ENCODE results near the gene PRKD1. TPM values are rescaled to one million over a fixed set of nuclear protein-coding genes. Genes with fewer than 3 reads are reported as not detected.
"Not testable (repeated sequence)": the region's sequence is repeated elsewhere in the genome, so short reads cannot be mapped to it uniquely, and the experiment has no call there.

The PRKD1 gene
- total and polyA plus RNA-seq, 5 donors: 3.7 to 10.1 (median 7.5) TPM

DNA sequence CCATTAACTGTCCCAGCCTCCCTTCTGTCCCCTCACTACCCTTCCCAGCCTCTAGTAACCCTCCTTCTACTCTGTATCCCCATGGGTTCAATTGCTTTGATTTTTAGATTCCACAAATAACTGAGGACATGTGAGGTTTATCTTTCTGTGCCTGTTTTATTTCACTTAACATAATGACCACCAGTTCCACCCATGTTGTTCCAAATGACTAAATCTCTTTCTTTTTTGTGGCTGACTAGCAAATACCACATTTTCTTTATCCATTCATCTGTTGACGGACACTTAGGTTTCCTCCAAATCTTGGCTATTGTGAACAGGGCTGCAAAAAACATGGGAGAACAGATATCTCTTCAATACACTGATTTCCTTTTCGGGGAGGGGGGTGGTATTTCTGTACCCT is 65.7 kb downstream of the PRKD1 start:
- intact Hi-C loops (cut with DNase I): no loop called here
- ATAC-seq: no peak
- WGBS: 88% methylated on average over 2 of the region's 2 CpGs
- Histone ChIP-seq H3K4me1 (ENCODE audit: control insufficient read depth, insufficient read depth, low read length) (no peaks in the 10 kb centered on the region), H3K27ac (ENCODE audit: low read length) (no peak overlapping the region), H3K4me3 (ENCODE audit: low read length) (no peak overlapping the region), H3K27me3 (ENCODE audit: control insufficient read depth, insufficient read depth) (no peaks in the 10 kb centered on the region), H3K9me3 (ENCODE audit: control insufficient read depth, low read length) (no peaks in the 10 kb centered on the region)
- DNase-seq: no peak

DNA sequence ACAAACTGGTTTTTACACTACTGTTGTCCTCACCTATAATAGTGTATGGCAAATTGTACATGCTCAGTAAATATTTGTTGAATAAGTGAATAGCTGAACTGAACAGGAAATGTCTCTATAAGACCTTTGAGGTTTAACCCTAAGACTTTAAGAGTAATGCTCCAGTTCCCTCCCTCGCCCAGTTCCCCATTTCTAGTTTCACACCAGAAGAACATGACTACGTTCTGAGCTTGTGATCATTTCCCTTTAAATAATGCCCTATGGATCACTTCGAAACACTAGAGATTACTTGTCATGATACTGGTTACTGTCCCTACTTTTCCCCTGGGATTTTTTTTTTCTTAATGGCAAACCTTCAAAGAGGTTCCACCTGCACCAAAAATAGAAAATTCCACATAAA is 69.3 kb downstream of the PRKD1 start:
- no peak for DNase-seq
- Histone ChIP-seq H3K9me3 (ENCODE audit: control insufficient read depth, low read length) (no peaks in the 10 kb centered on the region), H3K4me1 (ENCODE audit: control insufficient read depth, insufficient read depth, low read length) (no peaks in the 10 kb centered on the region), H3K27me3 (ENCODE audit: control insufficient read depth, insufficient read depth) (no peaks in the 10 kb centered on the region), H3K4me3 (ENCODE audit: low read length) (no peak overlapping the region), H3K27ac (ENCODE audit: low read length) (no peak overlapping the region)
- 71% methylated on average over 3 of the region's 3 CpGs for WGBS
- no peak for ATAC-seq
- intact Hi-C loops (cut with DNase I): no loop called here

- ATAC-seq: no peak
- no peak overlapping the region for H3K4me3 ChIP-seq (ENCODE audit: low read length)
- H3K27ac ChIP-seq (ENCODE audit: low read length): no peak overlapping the region
- 81% methylated on average over 3 of the region's 3 CpGs for WGBS
- H3K9me3 ChIP-seq (ENCODE audit: control insufficient read depth, low read length): no peaks in the 10 kb centered on the region
- no peaks in the 10 kb centered on the region for H3K4me1 ChIP-seq (ENCODE audit: control insufficient read depth, insufficient read depth, low read length)
- intact Hi-C loops (cut with DNase I): no loop called here
- H3K27me3 ChIP-seq (ENCODE audit: control insufficient read depth, insufficient read depth): no peaks in the 10 kb centered on the region
- no peak for DNase-seq
Observed at GRCh38 chr14:29857551-29857950, 70.1 kb downstream of the PRKD1 start.

DNA sequence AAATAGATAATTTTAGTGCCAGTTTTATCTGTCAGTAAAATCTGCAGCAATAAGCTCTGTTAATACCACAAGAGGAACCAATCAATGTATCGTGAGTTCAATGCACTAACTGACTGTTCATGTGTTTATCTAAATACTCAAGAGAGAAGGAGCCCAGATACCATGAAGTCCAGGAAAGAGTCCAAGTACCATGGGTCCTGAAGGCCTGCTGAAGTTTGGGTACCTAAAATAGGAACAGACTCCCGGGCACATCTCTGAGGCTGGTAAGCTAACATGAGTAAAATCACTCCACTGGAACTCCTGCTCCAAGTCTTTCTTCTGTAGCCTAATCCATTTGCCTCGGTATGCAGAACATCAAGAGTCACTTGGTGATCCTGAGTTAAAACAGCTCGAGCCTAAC is 71.1 kb downstream of the PRKD1 start:
- no peaks in the 10 kb centered on the region for H3K9me3 ChIP-seq (ENCODE audit: control insufficient read depth, low read length)
- DNase-seq (no peak), ATAC-seq (no peak)
- no peaks in the 10 kb centered on the region for H3K27me3 ChIP-seq (ENCODE audit: control insufficient read depth, insufficient read depth)
- no peaks in the 10 kb centered on the region for H3K4me1 ChIP-seq (ENCODE audit: control insufficient read depth, insufficient read depth, low read length)
- no peak overlapping the region for H3K27ac ChIP-seq (ENCODE audit: low read length)
- intact Hi-C loops (cut with DNase I): no loop called here
- WGBS: 79% methylated on average over 4 of the region's 4 CpGs
- no peak overlapping the region for H3K4me3 ChIP-seq (ENCODE audit: low read length)

GRCh38 chr14:29853691-29854090 is 74.0 kb downstream of the PRKD1 start:
- H3K27ac ChIP-seq (ENCODE audit: low read length); H3K27me3 ChIP-seq (ENCODE audit: control insufficient read depth, insufficient read depth); ATAC-seq; H3K9me3 ChIP-seq (ENCODE audit: control insufficient read depth, low read length); H3K4me3 ChIP-seq (ENCODE audit: low read length); H3K4me1 ChIP-seq (ENCODE audit: control insufficient read depth, insufficient read depth, low read length); DNase-seq; intact Hi-C loops (cut with DNase I): not testable (repeated sequence)
- 96% methylated on average over 2 of the region's 2 CpGs for WGBS

DNA sequence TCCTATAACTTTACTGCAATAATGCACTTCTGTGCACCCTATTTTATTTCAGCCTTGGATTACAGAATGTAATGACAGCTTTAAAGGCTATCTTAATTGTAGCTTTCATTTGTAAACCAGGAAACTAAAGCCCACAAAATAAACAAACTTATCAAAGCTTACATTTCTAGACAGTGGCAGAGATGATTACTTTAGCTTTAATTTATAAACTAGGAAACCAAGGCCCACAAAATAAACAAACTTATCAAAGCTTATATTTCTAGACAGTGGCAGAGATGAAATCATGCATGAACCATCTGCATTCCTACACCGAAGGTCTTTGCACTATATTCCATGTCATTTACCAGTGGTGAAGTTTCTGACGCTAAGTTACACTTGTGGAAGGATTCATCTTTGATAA is 74.4 kb downstream of the PRKD1 start:
- 75% methylated on average over 2 of the region's 2 CpGs for WGBS
- intact Hi-C loops (cut with DNase I): no loop called here

DNA sequence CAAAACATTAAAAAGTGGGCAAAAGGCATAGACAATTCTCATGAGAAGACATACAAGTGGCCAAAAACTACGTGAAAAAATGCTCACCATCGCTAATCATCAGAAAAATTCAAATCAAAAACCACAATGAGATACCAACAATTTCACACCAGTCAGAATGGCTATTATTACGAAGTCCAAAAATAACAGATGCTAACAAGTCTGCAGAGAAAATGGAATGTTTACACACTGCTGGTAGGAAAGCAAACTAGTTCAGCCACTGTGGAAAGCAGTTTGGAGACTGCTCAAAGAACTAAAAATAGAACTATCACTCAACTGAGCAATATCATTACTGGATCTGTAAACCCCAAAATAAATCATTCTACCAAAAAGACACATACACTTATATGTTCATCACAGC is 76.2 kb downstream of the PRKD1 start:
- 62% methylated on average over 3 of the region's 3 CpGs for WGBS
- Histone ChIP-seq H3K4me1 (ENCODE audit: control insufficient read depth, insufficient read depth, low read length) (peaks cover 3% of the 10 kb centered on the region), H3K4me3 (ENCODE audit: low read length) (no peak overlapping the region), H3K27ac (ENCODE audit: low read length) (no peak overlapping the region), H3K9me3 (ENCODE audit: control insufficient read depth, low read length) (no peaks in the 10 kb centered on the region), H3K27me3 (ENCODE audit: control insufficient read depth, insufficient read depth) (no peaks in the 10 kb centered on the region)
- ATAC-seq: no peak
- DNase-seq: no peak
- intact Hi-C loops (cut with DNase I): no loop called here

More for the DNA sequence above, 74.4 kb downstream of the PRKD1 start:
- Histone ChIP-seq H3K4me1 (ENCODE audit: control insufficient read depth, insufficient read depth, low read length) (no peaks in the 10 kb centered on the region), H3K9me3 (ENCODE audit: control insufficient read depth, low read length) (no peaks in the 10 kb centered on the region), H3K27ac (ENCODE audit: low read length) (no peak overlapping the region), H3K27me3 (ENCODE audit: control insufficient read depth, insufficient read depth) (no peaks in the 10 kb centered on the region), H3K4me3 (ENCODE audit: low read length) (no peak overlapping the region)
- no peak for DNase-seq
- ATAC-seq: no peak

GRCh38 chr14:29847056-29847380 is 80.6 kb downstream of the PRKD1 start:
- Histone ChIP-seq H3K4me1 (ENCODE audit: control insufficient read depth, insufficient read depth, low read length) (peaks cover 3% of the 10 kb centered on the region), H3K4me3 (ENCODE audit: low read length) (no peak overlapping the region), H3K9me3 (ENCODE audit: control insufficient read depth, low read length) (no peaks in the 10 kb centered on the region), H3K27me3 (ENCODE audit: control insufficient read depth, insufficient read depth) (no peaks in the 10 kb centered on the region), H3K27ac (ENCODE audit: low read length) (no peak overlapping the region)
- ATAC-seq (no peak), DNase-seq (no peak)
- intact Hi-C loops (cut with DNase I): no loop called here

GRCh38 chr14:29846339-29847055 is 81.2 kb downstream of the PRKD1 start:
- H3K4me1 ChIP-seq (ENCODE audit: control insufficient read depth, insufficient read depth, low read length): peaks cover 3% of the 10 kb centered on the region
- no peak for DNase-seq
- intact Hi-C loops (cut with DNase I): no loop called here
- no peaks in the 10 kb centered on the region for H3K27me3 ChIP-seq (ENCODE audit: control insufficient read depth, insufficient read depth)
- H3K27ac ChIP-seq (ENCODE audit: low read length): no peak overlapping the region
- no peak for ATAC-seq
- H3K4me3 ChIP-seq (ENCODE audit: low read length): no peak overlapping the region
- no peaks in the 10 kb centered on the region for H3K9me3 ChIP-seq (ENCODE audit: control insufficient read depth, low read length)
- 61% methylated on average over 2 of the region's 2 CpGs for WGBS

DNA sequence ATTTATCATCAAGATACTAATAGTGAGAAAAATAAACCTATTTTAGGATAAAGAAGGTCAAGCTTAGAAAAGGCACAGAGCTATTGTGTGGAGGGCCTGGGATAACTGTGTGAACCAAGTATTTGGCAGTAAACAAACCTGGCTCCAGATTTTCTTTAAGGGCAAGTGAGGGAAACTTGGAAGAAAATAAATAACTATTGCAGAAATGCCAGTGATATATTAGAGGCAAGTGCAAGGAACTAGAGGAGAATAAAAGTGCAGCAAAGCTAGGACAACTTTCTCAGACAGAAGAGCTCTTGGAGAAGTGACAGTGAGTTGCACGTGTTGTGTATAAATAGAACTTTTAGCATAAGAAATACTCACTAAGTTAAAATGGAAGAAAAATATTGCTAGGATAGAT is 83.7 kb downstream of the PRKD1 start:
- Histone ChIP-seq H3K9me3 (ENCODE audit: control insufficient read depth, low read length) (peaks cover 5% of the 10 kb centered on the region), H3K4me3 (ENCODE audit: low read length) (no peak overlapping the region), H3K4me1 (ENCODE audit: control insufficient read depth, insufficient read depth, low read length) (peaks cover 3% of the 10 kb centered on the region), H3K27ac (ENCODE audit: low read length) (no peak overlapping the region), H3K27me3 (ENCODE audit: control insufficient read depth, insufficient read depth) (no peaks in the 10 kb centered on the region)
- intact Hi-C loops (cut with DNase I): no loop called here
- no peak for DNase-seq
- ATAC-seq: no peak
- WGBS: 55% methylated on average over 1 of the region's 1 CpG

DNA sequence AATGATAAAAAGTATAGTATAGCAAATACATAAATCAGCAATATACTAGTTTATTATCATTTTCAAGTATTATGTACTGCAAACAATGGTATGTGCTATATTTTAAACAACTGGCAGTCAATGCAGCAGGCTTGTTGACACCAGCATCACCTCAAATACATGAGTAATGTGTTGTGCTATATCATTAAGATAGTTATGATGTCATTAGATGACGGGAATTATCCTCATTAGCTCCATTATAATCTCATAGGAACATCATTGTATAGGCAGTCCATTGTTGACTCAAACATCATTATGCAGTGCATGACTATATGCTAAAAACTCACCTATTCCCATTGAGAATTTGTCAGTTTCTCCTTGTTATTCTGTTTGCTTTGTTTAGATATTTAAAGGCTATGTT is 85.4 kb downstream of the PRKD1 start:
- H3K9me3 ChIP-seq (ENCODE audit: control insufficient read depth, low read length): peaks cover 5% of the 10 kb centered on the region
- H3K27me3 ChIP-seq (ENCODE audit: control insufficient read depth, insufficient read depth): no peaks in the 10 kb centered on the region
- no peak overlapping the region for H3K4me3 ChIP-seq (ENCODE audit: low read length)
- no peak for ATAC-seq
- H3K27ac ChIP-seq (ENCODE audit: low read length): no peak overlapping the region
- WGBS: 91% methylated on average over 1 of the region's 1 CpG
- H3K4me1 ChIP-seq (ENCODE audit: control insufficient read depth, insufficient read depth, low read length): peaks cover 3% of the 10 kb centered on the region
- DNase-seq: no peak
- intact Hi-C loops (cut with DNase I): no loop called here

- H3K9me3 ChIP-seq (ENCODE audit: control insufficient read depth, low read length); DNase-seq; H3K4me1 ChIP-seq (ENCODE audit: control insufficient read depth, insufficient read depth, low read length); H3K27ac ChIP-seq (ENCODE audit: low read length); H3K4me3 ChIP-seq (ENCODE audit: low read length); intact Hi-C loops (cut with DNase I); H3K27me3 ChIP-seq (ENCODE audit: control insufficient read depth, insufficient read depth); ATAC-seq: not testable (repeated sequence)
- WGBS: 96% methylated on average over 6 of the region's 6 CpGs
Observed at GRCh38 chr14:29840369-29840892, 87.2 kb downstream of the PRKD1 start.
